Measurements from ENCODE around the gene EPB41L4A.

- TF ChIP-seq, protein P1, sequence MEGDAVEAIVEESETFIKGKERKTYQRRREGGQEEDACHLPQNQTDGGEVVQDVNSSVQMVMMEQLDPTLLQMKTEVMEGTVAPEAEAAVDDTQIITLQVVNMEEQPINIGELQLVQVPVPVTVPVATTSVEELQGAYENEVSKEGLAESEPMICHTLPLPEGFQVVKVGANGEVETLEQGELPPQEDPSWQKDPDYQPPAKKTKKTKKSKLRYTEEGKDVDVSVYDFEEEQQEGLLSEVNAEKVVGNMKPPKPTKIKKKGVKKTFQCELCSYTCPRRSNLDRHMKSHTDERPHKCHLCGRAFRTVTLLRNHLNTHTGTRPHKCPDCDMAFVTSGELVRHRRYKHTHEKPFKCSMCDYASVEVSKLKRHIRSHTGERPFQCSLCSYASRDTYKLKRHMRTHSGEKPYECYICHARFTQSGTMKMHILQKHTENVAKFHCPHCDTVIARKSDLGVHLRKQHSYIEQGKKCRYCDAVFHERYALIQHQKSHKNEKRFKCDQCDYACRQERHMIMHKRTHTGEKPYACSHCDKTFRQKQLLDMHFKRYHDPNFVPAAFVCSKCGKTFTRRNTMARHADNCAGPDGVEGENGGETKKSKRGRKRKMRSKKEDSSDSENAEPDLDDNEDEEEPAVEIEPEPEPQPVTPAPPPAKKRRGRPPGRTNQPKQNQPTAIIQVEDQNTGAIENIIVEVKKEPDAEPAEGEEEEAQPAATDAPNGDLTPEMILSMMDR (IDR thresholded peaks at IDR 0.05), result no peak
- peak in 1 of 2 donors; percentile 37 for TF ChIP-seq POLR2A (IDR thresholded peaks at IDR 0.05)
Measured at GRCh38 chr5:112419164-112419985, at the start of gene EPB41L4A.

Data from adrenal gland (tissue), 5 donors.